Central memory CD8-positive, alpha-beta T cell (primary cell): ENCODE measurements around the gene ARID1A.

Experiments
- ATAC-seq: fragments of 150-1000 bp; cut with Tn5 transposase; replicated peaks from 2 replicates; pipeline ENCODE4 v1.10.0; 2022; ENCODE audit warnings: mild to moderate bottlenecking, moderate FRiP score, moderate number of reproducible peaks; ENCODE audit not compliant: poor library complexity, severe bottlenecking; ENCODE audit errors: extremely low read depth
- DNase-seq, 2 donors: peaks; one replicate each; pipeline ENCODE4 v3.0.0; 2021; ENCODE audit warnings: low spot score in 2 of 2
- H3K27ac Mint-ChIP-seq: one replicate; pipeline ENCODE4 v1.8.0; 2022; ENCODE audit warnings: low read depth, mild to moderate bottlenecking, moderate library complexity, mixed read lengths
- H3K27me3 Mint-ChIP-seq: one replicate; pipeline ENCODE4 v1.8.0; 2022; ENCODE audit warnings: mixed read lengths
- H3K36me3 Mint-ChIP-seq: one replicate; pipeline ENCODE4 v1.8.0; 2022; ENCODE audit warnings: mild to moderate bottlenecking, moderate library complexity, mixed read lengths; ENCODE audit not compliant: insufficient read depth
- H3K4me1 Mint-ChIP-seq: one replicate; pipeline ENCODE4 v1.8.0; 2022; ENCODE audit warnings: mixed read lengths
- H3K4me3 Mint-ChIP-seq: one replicate; pipeline ENCODE4 v1.8.0; 2022; ENCODE audit warnings: mild to moderate bottlenecking, moderate library complexity, mixed read lengths
- H3K9me3 Mint-ChIP-seq: one replicate; pipeline ENCODE4 v1.8.0; 2022; ENCODE audit warnings: mixed read lengths

Gene ARID1A

GRCh38 chr1:26740023-26740634, 44.3 kb downstream of the ARID1A start:
- DNase-seq: no peak
- peak overlapping the region; percentile 3 for H3K27ac Mint-ChIP-seq
- peaks cover 44% of the 10 kb centered on the region for H3K36me3 Mint-ChIP-seq
- no peaks in the 10 kb centered on the region for H3K9me3 Mint-ChIP-seq
- H3K4me1 Mint-ChIP-seq: peaks cover 55% of the 10 kb centered on the region
- no peak for ATAC-seq
- H3K4me3 Mint-ChIP-seq: no peak overlapping the region
- no peaks in the 10 kb centered on the region for H3K27me3 Mint-ChIP-seq

- no peak for DNase-seq
- H3K4me1 Mint-ChIP-seq: peaks cover 55% of the 10 kb centered on the region
- H3K27me3 Mint-ChIP-seq: no peaks in the 10 kb centered on the region
- H3K27ac Mint-ChIP-seq: peak overlapping the region; percentile 45
- no peak for ATAC-seq
- H3K36me3 Mint-ChIP-seq: peaks cover 40% of the 10 kb centered on the region
- no peak overlapping the region for H3K4me3 Mint-ChIP-seq
- no peaks in the 10 kb centered on the region for H3K9me3 Mint-ChIP-seq
These were observed 45.1 kb downstream of the ARID1A start for GRCh38 chr1:26740952-26741351.

DNA sequence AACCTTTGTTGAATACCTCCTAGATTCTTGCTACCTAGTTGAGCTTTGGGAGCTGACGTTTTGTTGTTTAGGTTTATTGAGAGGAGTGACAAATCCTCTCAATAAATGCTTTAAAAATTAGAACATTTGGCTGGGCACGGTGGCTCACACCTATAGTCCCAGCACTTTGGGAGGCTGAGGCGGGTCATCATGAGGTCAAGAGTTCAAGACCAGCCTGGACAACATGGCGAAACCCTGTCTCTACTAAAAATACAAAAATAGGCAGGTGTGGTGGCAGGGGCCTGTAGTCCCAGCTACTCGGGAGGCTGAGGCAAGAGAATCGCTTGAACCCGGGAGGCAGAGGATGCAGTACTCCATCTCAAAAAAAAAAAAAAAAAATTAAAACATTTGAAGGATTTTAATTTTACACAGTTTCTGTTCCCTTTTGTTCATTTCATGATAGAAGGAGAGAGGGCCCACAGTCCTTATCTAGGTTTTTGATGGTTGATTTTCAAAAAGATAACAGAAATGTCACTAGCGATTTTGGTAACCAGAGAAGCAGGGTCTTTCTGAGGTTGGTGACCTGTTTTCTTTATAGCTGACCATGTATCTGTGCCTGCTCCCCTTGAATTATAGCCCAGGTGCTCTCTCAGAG, 47.7 kb downstream of the ARID1A start:
- peaks cover 30% of the 10 kb centered on the region for H3K36me3 Mint-ChIP-seq
- H3K9me3 Mint-ChIP-seq: no peaks in the 10 kb centered on the region
- no peaks in the 10 kb centered on the region for H3K27me3 Mint-ChIP-seq
- H3K4me3 Mint-ChIP-seq: peak overlapping the region; percentile 61
- no peak for ATAC-seq
- DNase-seq: no peak
- H3K27ac Mint-ChIP-seq: peak overlapping the region; percentile 54
- H3K4me1 Mint-ChIP-seq: peaks cover 67% of the 10 kb centered on the region

- peak overlapping the region; percentile 54 for H3K27ac Mint-ChIP-seq
- H3K27me3 Mint-ChIP-seq: no peaks in the 10 kb centered on the region
- peaks cover 34% of the 10 kb centered on the region for H3K36me3 Mint-ChIP-seq
- ATAC-seq (peak; percentile 97), DNase-seq (peak; percentile 41 to 73)
- peaks cover 68% of the 10 kb centered on the region for H3K4me1 Mint-ChIP-seq
- peak overlapping the region; percentile 61 for H3K4me3 Mint-ChIP-seq
- H3K9me3 Mint-ChIP-seq: no peaks in the 10 kb centered on the region
These were observed 48.5 kb downstream of the ARID1A start for GRCh38 chr1:26744075-26744959.

DNA sequence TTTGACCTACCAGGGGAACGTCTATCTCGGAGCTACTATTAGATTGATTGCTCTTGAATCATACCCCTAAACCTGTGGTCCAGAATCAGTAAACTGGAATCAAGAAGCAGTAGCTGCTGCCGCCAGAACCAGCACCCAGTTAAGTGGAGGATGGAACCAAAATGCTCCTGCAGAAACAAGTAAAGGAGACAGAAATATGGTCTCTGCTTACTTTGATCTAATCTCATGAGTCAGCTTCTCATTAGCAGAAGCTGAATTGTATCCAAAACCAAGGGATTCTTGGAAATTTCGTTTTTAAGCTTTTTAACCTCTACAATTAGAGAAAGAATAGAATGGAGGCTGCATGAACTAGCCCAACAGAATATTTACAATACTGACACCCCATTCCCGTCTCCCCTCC, 49.4 kb downstream of the ARID1A start:
- Mint-ChIP-seq H3K4me1 (peaks cover 68% of the 10 kb centered on the region), H3K36me3 (peaks cover 41% of the 10 kb centered on the region), H3K27ac (no peak overlapping the region), H3K4me3 (peak overlapping the region; percentile 61), H3K27me3 (no peaks in the 10 kb centered on the region), H3K9me3 (no peaks in the 10 kb centered on the region)
- ATAC-seq: no peak
- DNase-seq: no peak

- H3K4me1 Mint-ChIP-seq: peaks cover 71% of the 10 kb centered on the region
- ATAC-seq: no peak
- no peaks in the 10 kb centered on the region for H3K27me3 Mint-ChIP-seq
- DNase-seq: no peak
- no peak overlapping the region for H3K4me3 Mint-ChIP-seq
- peak overlapping the region; percentile 78 for H3K27ac Mint-ChIP-seq
- peaks cover 35% of the 10 kb centered on the region for H3K36me3 Mint-ChIP-seq
- H3K9me3 Mint-ChIP-seq: no peaks in the 10 kb centered on the region
These were observed 51.2 kb downstream of the ARID1A start for GRCh38 chr1:26747048-26747447.

DNA sequence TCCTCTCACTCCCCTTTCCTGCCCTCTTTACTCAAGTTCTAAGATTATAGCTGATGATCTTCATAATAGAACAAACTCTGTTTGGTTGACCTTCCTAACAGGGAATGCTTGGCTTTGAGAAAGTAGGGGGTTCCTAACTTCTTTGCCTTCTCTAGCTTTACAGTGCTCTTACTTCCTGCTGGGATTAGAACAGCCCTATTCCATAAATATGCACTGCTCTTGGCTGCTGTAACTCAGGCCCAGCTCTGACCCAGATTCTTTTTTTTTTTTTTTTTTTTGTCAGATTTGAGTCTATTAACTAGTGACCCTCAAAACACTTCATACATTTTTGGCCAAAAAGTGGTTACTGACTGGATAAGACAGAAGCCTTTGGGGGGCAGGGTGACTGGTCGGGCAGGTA, 52.5 kb downstream of the ARID1A start:
- Mint-ChIP-seq H3K27me3 (no peaks in the 10 kb centered on the region), H3K27ac (peak overlapping the region; percentile 78), H3K9me3 (no peaks in the 10 kb centered on the region), H3K4me3 (no peak overlapping the region), H3K36me3 (peaks cover 40% of the 10 kb centered on the region), H3K4me1 (peaks cover 78% of the 10 kb centered on the region)
- ATAC-seq (no peak), DNase-seq (no peak)

GRCh38 chr1:26749458-26749857, 53.6 kb downstream of the ARID1A start:
- H3K4me3 Mint-ChIP-seq: no peak overlapping the region
- no peaks in the 10 kb centered on the region for H3K27me3 Mint-ChIP-seq
- H3K27ac Mint-ChIP-seq: no peak overlapping the region
- H3K36me3 Mint-ChIP-seq: peaks cover 40% of the 10 kb centered on the region
- H3K4me1 Mint-ChIP-seq: peaks cover 68% of the 10 kb centered on the region
- ATAC-seq (no peak), DNase-seq (no peak)
- H3K9me3 Mint-ChIP-seq: no peaks in the 10 kb centered on the region

- H3K36me3 Mint-ChIP-seq: peaks cover 44% of the 10 kb centered on the region
- no peaks in the 10 kb centered on the region for H3K9me3 Mint-ChIP-seq
- H3K4me1 Mint-ChIP-seq: peaks cover 58% of the 10 kb centered on the region
- DNase-seq (no peak), ATAC-seq (no peak)
- peak overlapping the region; percentile 22 for H3K27ac Mint-ChIP-seq
- H3K4me3 Mint-ChIP-seq: no peak overlapping the region
- no peaks in the 10 kb centered on the region for H3K27me3 Mint-ChIP-seq
These were observed 54.6 kb downstream of the ARID1A start for GRCh38 chr1:26750428-26750827.

DNA sequence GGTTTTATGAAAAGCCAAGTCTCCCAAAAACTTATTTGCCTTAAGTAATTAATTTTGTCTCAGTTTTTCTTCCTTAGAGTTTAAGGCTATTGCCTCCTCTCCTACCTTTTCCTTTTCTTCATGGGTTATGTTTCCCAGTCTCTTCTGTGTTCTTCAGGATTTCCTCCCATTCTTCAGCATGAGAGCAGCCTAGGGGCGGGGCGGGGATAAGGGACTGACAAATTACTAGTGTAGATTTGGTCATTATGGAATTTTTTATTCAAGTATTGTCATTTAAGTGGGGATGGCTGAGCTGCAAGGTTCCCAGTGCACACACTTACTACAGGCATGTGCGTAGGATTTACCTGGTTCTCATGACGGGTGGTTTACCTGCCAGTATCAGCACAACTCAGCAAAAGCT, 56.7 kb downstream of the ARID1A start:
- DNase-seq: no peak
- no peak for ATAC-seq
- Mint-ChIP-seq H3K27ac (peak overlapping the region; percentile 55), H3K36me3 (peaks cover 50% of the 10 kb centered on the region), H3K4me3 (no peak overlapping the region), H3K9me3 (no peaks in the 10 kb centered on the region), H3K27me3 (no peaks in the 10 kb centered on the region), H3K4me1 (peaks cover 51% of the 10 kb centered on the region)

- Mint-ChIP-seq H3K36me3 (peaks cover 58% of the 10 kb centered on the region), H3K9me3 (no peaks in the 10 kb centered on the region), H3K4me1 (peaks cover 40% of the 10 kb centered on the region), H3K27ac (no peak overlapping the region), H3K27me3 (no peaks in the 10 kb centered on the region), H3K4me3 (no peak overlapping the region)
- ATAC-seq (no peak), DNase-seq (no peak)
These were observed 58.5 kb downstream of the ARID1A start for GRCh38 chr1:26754086-26754874.

GRCh38 chr1:26758358-26758757, 62.5 kb downstream of the ARID1A start:
- Mint-ChIP-seq H3K27ac (no peak overlapping the region), H3K9me3 (no peaks in the 10 kb centered on the region), H3K27me3 (no peaks in the 10 kb centered on the region), H3K36me3 (peaks cover 66% of the 10 kb centered on the region), H3K4me1 (peaks cover 11% of the 10 kb centered on the region), H3K4me3 (no peak overlapping the region)
- ATAC-seq (no peak), DNase-seq (no peak)
